ENCODE measurements around the gene PAK4.

Gene PAK4

DNA sequence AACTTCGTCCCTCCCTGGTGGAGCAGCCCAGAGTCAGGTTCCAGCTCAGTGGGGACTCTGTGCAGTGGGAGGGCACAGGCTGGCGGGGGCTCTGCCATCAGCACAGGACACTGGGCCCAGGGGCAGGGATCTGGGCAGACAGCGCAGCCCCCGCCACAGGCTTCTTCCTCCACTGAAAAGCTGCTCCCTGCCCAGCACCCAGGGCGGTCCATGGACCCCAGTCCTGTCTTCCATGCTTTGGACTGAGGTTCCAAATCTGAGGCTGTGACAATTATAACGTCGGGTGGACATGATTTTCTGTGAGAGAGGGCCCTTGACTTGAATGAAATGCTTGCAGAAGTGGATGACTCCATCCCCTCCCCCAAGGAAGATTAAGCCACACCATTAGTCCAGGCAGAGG is 50.0 kb downstream of the PAK4 start:
- intact Hi-C loops (cut with micrococcal nuclease): no loop called here
- no peaks in the 10 kb centered on the region for H3K27me3 Mint-ChIP-seq
- H3K4me1 Mint-ChIP-seq (ENCODE audit: low read depth): no peaks in the 10 kb centered on the region
- H3K27ac Mint-ChIP-seq: no peak overlapping the region
- H3K36me3 Mint-ChIP-seq (ENCODE audit: low read depth): peaks cover 96% of the 10 kb centered on the region
- no peaks in the 10 kb centered on the region for H3K9me3 Mint-ChIP-seq
- no peak overlapping the region for H3K4me3 Mint-ChIP-seq

DNA sequence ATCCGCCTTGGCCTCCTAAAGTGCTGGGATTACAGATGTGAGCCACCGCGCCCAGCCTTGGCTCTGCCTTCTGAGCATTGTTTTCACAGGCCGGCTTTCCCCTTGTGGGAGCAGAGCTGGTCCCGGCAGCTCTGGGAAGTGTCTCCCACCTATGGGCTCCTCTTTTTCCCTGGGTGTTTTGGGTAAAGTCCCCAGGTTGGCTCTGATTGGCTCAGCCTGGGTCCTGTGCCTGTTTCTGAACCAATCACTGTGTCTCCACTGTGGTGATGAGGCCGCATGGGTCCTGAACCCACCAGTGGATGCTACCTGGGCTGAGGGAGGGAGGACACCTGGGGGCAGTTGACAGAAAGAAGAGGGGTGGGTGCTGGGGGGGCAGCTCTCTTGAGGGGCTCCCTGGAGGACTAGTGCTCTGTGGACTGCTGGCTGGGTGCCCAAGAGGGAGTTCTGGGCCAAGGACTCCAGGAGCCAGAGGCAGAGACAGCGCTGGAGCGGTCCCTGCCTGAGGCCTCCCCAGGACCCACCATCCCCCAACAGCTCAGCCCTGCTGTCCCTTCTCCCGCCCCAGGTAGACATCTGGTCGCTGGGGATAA is 51.6 kb downstream of the PAK4 start:
- Mint-ChIP-seq H3K27ac (no peak overlapping the region), H3K36me3 (ENCODE audit: low read depth) (peaks cover 88% of the 10 kb centered on the region), H3K9me3 (no peaks in the 10 kb centered on the region), H3K27me3 (no peaks in the 10 kb centered on the region), H3K4me3 (no peak overlapping the region), H3K4me1 (ENCODE audit: low read depth) (no peaks in the 10 kb centered on the region)
- intact Hi-C loops (cut with micrococcal nuclease): no loop called here

GRCh38 chr19:39177736-39178135 is 52.1 kb downstream of the PAK4 start:
- Mint-ChIP-seq H3K27ac (no peak overlapping the region), H3K36me3 (ENCODE audit: low read depth) (peaks cover 84% of the 10 kb centered on the region), H3K27me3 (no peaks in the 10 kb centered on the region), H3K4me3 (no peak overlapping the region), H3K4me1 (ENCODE audit: low read depth) (no peaks in the 10 kb centered on the region), H3K9me3 (no peaks in the 10 kb centered on the region)
- intact Hi-C loops (cut with micrococcal nuclease): no loop called here

- Mint-ChIP-seq H3K4me1 (ENCODE audit: low read depth) (no peaks in the 10 kb centered on the region), H3K36me3 (ENCODE audit: low read depth) (peaks cover 77% of the 10 kb centered on the region), H3K27ac (no peak overlapping the region), H3K9me3 (no peaks in the 10 kb centered on the region), H3K4me3 (no peak overlapping the region), H3K27me3 (no peaks in the 10 kb centered on the region)
- intact Hi-C loops (cut with micrococcal nuclease): no loop called here
Observed at GRCh38 chr19:39178296-39179006, 52.9 kb downstream of the PAK4 start.

GRCh38 chr19:39179754-39180153 is 54.2 kb downstream of the PAK4 start:
- no peak overlapping the region for H3K27ac Mint-ChIP-seq

DNA sequence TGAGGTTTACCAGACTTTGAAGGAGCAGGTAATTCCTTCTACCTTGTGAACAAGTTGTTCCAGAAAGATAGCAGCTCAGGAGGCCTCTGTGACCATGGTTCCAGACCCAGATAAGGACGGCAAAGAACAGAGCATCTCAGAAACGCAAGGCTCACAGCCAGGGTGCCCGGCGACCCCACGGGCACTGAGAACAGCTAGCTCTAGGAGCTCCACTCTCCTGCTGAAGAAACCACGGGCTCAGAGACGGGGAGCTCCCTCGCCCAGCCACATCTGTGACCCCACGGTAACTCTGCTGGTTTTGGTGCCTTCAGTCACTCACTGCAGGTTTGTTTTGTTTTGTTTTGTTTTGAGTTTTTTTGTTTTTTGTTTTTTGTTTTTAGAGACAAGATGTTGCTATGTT is 55.2 kb downstream of the PAK4 start:
- H3K27ac Mint-ChIP-seq: no peak overlapping the region

More at GRCh38 chr19:39179754-39180153, 54.2 kb downstream of the PAK4 start:
- intact Hi-C loops (cut with micrococcal nuclease): no loop called here
- peaks cover 64% of the 10 kb centered on the region for H3K36me3 Mint-ChIP-seq (ENCODE audit: low read depth)
- no peaks in the 10 kb centered on the region for H3K4me1 Mint-ChIP-seq (ENCODE audit: low read depth)
- H3K4me3 Mint-ChIP-seq: no peak overlapping the region
- no peaks in the 10 kb centered on the region for H3K27me3 Mint-ChIP-seq
- H3K9me3 Mint-ChIP-seq: no peaks in the 10 kb centered on the region

GRCh38 chr19:39181500-39182173 is 56.1 kb downstream of the PAK4 start:
- Mint-ChIP-seq H3K4me3 (no peak overlapping the region), H3K27ac (no peak overlapping the region), H3K27me3 (no peaks in the 10 kb centered on the region), H3K9me3 (no peaks in the 10 kb centered on the region), H3K4me1 (ENCODE audit: low read depth) (no peaks in the 10 kb centered on the region), H3K36me3 (ENCODE audit: low read depth) (peaks cover 45% of the 10 kb centered on the region)
- intact Hi-C loops (cut with micrococcal nuclease): no loop called here

More for the DNA sequence above, 55.2 kb downstream of the PAK4 start:
- Mint-ChIP-seq H3K4me3 (no peak overlapping the region), H3K9me3 (no peaks in the 10 kb centered on the region), H3K4me1 (ENCODE audit: low read depth) (no peaks in the 10 kb centered on the region), H3K27me3 (no peaks in the 10 kb centered on the region), H3K36me3 (ENCODE audit: low read depth) (peaks cover 54% of the 10 kb centered on the region)
- intact Hi-C loops (cut with micrococcal nuclease): no loop called here

- Mint-ChIP-seq H3K4me1 (ENCODE audit: low read depth) (peaks cover 2% of the 10 kb centered on the region), H3K4me3 (no peak overlapping the region), H3K9me3 (no peaks in the 10 kb centered on the region), H3K36me3 (ENCODE audit: low read depth) (peaks cover 40% of the 10 kb centered on the region), H3K27me3 (no peaks in the 10 kb centered on the region), H3K27ac (no peak overlapping the region)
- intact Hi-C loops (cut with micrococcal nuclease): no loop called here
Observed at GRCh38 chr19:39182174-39182505, 56.6 kb downstream of the PAK4 start.

DNA sequence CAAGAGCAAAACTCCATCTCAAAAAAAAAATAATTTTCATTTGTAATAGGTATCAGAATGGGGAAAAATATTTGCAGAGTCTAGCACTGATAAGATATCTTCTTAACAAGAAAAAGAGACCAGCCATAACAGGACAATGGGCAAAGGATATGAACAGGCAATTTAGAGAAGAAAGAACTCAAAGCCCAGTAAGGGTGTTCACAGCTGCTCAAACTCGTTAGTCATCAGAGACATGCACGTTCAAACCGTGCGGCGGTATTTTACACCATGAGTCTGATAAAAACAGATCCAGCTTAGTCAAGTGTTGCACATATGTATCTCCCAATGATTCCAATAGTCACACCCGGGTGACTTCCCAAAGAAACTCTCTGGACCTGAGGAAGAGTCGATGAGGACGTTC is 57.5 kb downstream of the PAK4 start:
- intact Hi-C loops (cut with micrococcal nuclease): no loop called here
- H3K9me3 Mint-ChIP-seq: no peaks in the 10 kb centered on the region

DNA sequence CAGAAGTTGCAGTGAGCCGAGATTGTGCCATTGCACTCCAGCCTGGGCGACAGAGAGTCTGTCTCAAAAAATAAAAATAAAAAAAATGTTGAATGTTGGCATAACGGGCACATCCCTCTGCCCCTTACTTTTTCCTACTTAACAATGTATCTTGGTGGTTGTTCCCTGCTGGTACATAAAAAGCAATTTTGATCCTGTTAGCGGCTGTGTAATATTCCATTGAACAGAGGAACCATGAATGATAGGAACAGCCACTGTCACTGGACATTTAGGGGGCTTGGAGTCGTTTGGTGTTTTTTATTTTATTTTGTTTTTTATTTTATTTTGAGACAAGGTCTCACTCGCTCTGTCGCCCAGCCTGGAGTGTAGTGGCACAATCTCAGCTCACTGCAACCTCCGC is 60.8 kb downstream of the PAK4 start:
- Mint-ChIP-seq H3K9me3 (no peaks in the 10 kb centered on the region), H3K4me1 (ENCODE audit: low read depth) (peaks cover 6% of the 10 kb centered on the region), H3K36me3 (ENCODE audit: low read depth) (no peaks in the 10 kb centered on the region), H3K27ac (no peak overlapping the region), H3K27me3 (peaks cover 7% of the 10 kb centered on the region), H3K4me3 (no peak overlapping the region)
- intact Hi-C loops (cut with micrococcal nuclease): no loop called here

More for the DNA sequence above, 57.5 kb downstream of the PAK4 start:
- peaks cover 6% of the 10 kb centered on the region for H3K4me1 Mint-ChIP-seq (ENCODE audit: low read depth)
- no peaks in the 10 kb centered on the region for H3K27me3 Mint-ChIP-seq
- no peak overlapping the region for H3K4me3 Mint-ChIP-seq
- H3K27ac Mint-ChIP-seq: no peak overlapping the region
- peaks cover 30% of the 10 kb centered on the region for H3K36me3 Mint-ChIP-seq (ENCODE audit: low read depth)

DNA sequence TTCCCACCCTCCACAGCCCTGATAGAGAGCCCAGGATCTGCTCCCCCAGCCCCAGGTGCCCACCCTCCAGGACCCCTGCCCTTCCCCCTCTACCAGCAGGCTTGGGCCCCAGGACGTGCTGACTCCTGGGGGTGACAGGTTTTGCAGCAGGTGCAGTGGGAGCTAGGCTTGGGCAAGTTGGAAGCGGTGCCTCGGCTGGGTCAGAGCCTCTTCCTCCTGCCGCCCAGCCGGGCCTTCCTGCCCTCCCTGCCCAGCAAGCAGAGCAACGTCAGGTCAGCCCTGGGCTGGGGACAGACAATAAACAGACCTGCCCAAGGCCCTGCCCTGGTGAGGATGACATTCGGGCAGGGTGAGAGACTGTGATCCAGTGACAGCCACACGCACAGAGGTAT is 62.0 kb downstream of the PAK4 start:
- Mint-ChIP-seq H3K36me3 (ENCODE audit: low read depth) (no peaks in the 10 kb centered on the region), H3K27me3 (peaks cover 7% of the 10 kb centered on the region), H3K9me3 (no peaks in the 10 kb centered on the region), H3K4me1 (ENCODE audit: low read depth) (peaks cover 6% of the 10 kb centered on the region), H3K27ac (no peak overlapping the region), H3K4me3 (no peak overlapping the region)
- intact Hi-C loops (cut with micrococcal nuclease): loop anchor here (1.0 kb wide), 1 partner anchor 65 kb away; no protein-coding TSS in a partner anchor

- H3K36me3 Mint-ChIP-seq (ENCODE audit: low read depth): no peaks in the 10 kb centered on the region
- H3K9me3 Mint-ChIP-seq: no peaks in the 10 kb centered on the region
- H3K27ac Mint-ChIP-seq: no peak overlapping the region
- intact Hi-C loops (cut with micrococcal nuclease): no loop called here
- H3K4me1 Mint-ChIP-seq (ENCODE audit: low read depth): peaks cover 6% of the 10 kb centered on the region
- H3K4me3 Mint-ChIP-seq: no peak overlapping the region
- peaks cover 14% of the 10 kb centered on the region for H3K27me3 Mint-ChIP-seq
Observed at GRCh38 chr19:39188960-39189359, 63.4 kb downstream of the PAK4 start.

- Mint-ChIP-seq H3K27ac (no peak overlapping the region), H3K9me3 (no peaks in the 10 kb centered on the region), H3K4me1 (ENCODE audit: low read depth) (peaks cover 6% of the 10 kb centered on the region), H3K27me3 (peaks cover 28% of the 10 kb centered on the region), H3K4me3 (no peak overlapping the region), H3K36me3 (ENCODE audit: low read depth) (no peaks in the 10 kb centered on the region)
- intact Hi-C loops (cut with micrococcal nuclease): no loop called here
Observed at GRCh38 chr19:39190768-39191167, 65.2 kb downstream of the PAK4 start.

DNA sequence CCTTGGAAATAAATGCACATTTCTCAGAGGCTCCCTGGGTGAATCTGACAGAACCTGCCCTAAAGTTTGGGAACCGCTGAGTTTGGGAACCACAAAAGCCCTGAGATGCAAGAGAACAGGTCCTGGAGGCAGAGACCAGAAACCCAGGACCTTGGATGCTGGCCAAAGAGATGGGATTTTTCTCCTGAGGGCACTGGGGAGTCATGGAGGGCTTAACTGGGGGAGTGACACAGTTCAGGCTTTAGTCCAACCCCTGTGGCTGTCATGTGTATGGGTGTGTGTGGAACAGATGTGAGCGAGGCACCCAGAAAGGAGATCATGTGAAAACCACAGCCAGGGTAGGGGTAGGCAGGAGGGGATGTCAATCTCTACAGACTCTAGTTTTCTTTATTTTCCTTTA is 67.3 kb downstream of the PAK4 start:
- peaks cover 46% of the 10 kb centered on the region for H3K27me3 Mint-ChIP-seq
- H3K36me3 Mint-ChIP-seq (ENCODE audit: low read depth): no peaks in the 10 kb centered on the region
- H3K4me1 Mint-ChIP-seq (ENCODE audit: low read depth): peaks cover 5% of the 10 kb centered on the region
- no peak overlapping the region for H3K27ac Mint-ChIP-seq
- H3K4me3 Mint-ChIP-seq: no peak overlapping the region
- intact Hi-C loops (cut with micrococcal nuclease): no loop called here
- H3K9me3 Mint-ChIP-seq: no peaks in the 10 kb centered on the region
